HepG2 (cell line): ENCODE results near the gene TMEM106B. TPM values are rescaled to one million over a fixed set of nuclear protein-coding genes. Genes with fewer than 3 reads are reported as not detected.

ENCODE experiments used
- ARID5B ChIP-seq: IDR thresholded peaks from 2 replicates; pipeline ENCODE4 v1.4.0; 2020; ENCODE audit warnings: mild to moderate bottlenecking, missing genetic modification reagents
- ATF4 ChIP-seq, 2 experiments: fragments of 450-650 bp in 1 of 2; sonication (generic) in 1 of 2; formaldehyde crosslinking; IDR thresholded peaks; 2 replicates each; pipeline versions ENCODE4 v1.5.0 to v1.8.0; 2020 to 2022; ENCODE audit warnings: mild to moderate bottlenecking in 1 of 2, missing genetic modification reagents in 1 of 2
- BORCS8-MEF2B ChIP-seq: sonication (generic); formaldehyde crosslinking; IDR thresholded peaks from 2 replicates; pipeline ENCODE4 v1.8.0; 2022; ENCODE audit warnings: mild to moderate bottlenecking, missing genetic modification reagents
- GATAD2A ChIP-seq: IDR thresholded peaks from 2 replicates; pipeline ENCODE4 v1.6.1; 2016
- GRHL1 ChIP-seq: sonication (generic); formaldehyde crosslinking; conservative IDR thresholded peaks from 2 replicates; pipeline ENCODE4 v1.8.0; 2022; ENCODE audit warnings: missing genetic modification reagents
- HMG20A ChIP-seq: IDR thresholded peaks from 2 replicates; pipeline ENCODE4 v1.6.1; 2016; ENCODE audit warnings: borderline replicate concordance
- MAZ ChIP-seq, 2 experiments: sonication (generic) in 1 of 2; formaldehyde crosslinking in 1 of 2; IDR thresholded peaks; 2 replicates each; pipeline versions ENCODE4 v1.5.0 to v1.6.1; 2012 to 2020; ENCODE audit warnings: low read depth in 2 of 2, mild to moderate bottlenecking in 2 of 2, borderline replicate concordance in 1 of 2, improper control_type of control experiment in 1 of 2, low read length in 1 of 2, missing genetic modification reagents in 1 of 2, moderate library complexity in 1 of 2
- PAF1 ChIP-seq: IDR thresholded peaks from 2 replicates; pipeline ENCODE4 v1.6.1; 2016; ENCODE audit warnings: missing genetic modification reagents, missing compliant biosample characterization
- SKI ChIP-seq: fragments of 450-650 bp; IDR thresholded peaks from one replicate; pipeline ENCODE4 v1.6.1; 2018; ENCODE audit warnings: mild to moderate bottlenecking; ENCODE audit not compliant: partially characterized antibody
- SMYD3 ChIP-seq: sonication (generic); formaldehyde crosslinking; IDR thresholded peaks from 2 replicates; pipeline ENCODE4 v1.8.1; 2023; ENCODE audit warnings: mild to moderate bottlenecking, missing genetic modification reagents
- TEAD3 ChIP-seq: optimal IDR thresholded peaks from 2 replicates; pipeline ENCODE3; 2016; ENCODE audit warnings: borderline replicate concordance
- ZBTB14 ChIP-seq: sonication (generic); formaldehyde crosslinking; IDR thresholded peaks from 2 replicates; pipeline ENCODE4 v1.4.0; 2020; ENCODE audit warnings: missing genetic modification reagents
- ZBTB34 ChIP-seq: sonication (generic); formaldehyde crosslinking; IDR thresholded peaks from 2 replicates; pipeline ENCODE4 v1.8.0; 2022; ENCODE audit warnings: mild to moderate bottlenecking, missing genetic modification reagents
- ZBTB7A ChIP-seq: sonication (generic); formaldehyde crosslinking; IDR thresholded peaks from 2 replicates; pipeline ENCODE4 v1.8.0; 2022; ENCODE audit warnings: mild to moderate bottlenecking, missing genetic modification reagents
- ZFY ChIP-seq: sonication (generic); formaldehyde crosslinking; IDR thresholded peaks from 2 replicates; pipeline ENCODE4 v1.4.0; 2020; ENCODE audit warnings: missing genetic modification reagents
- ZNF136 ChIP-seq: sonication (generic); formaldehyde crosslinking; IDR thresholded peaks from 2 replicates; pipeline ENCODE4 v1.8.1; 2022; ENCODE audit warnings: low read depth, mild to moderate bottlenecking, moderate library complexity, missing genetic modification reagents
- ZNF292 ChIP-seq: sonication (generic); formaldehyde crosslinking; IDR thresholded peaks from 2 replicates; pipeline ENCODE4 v1.8.1; 2022; ENCODE audit warnings: mild to moderate bottlenecking, low read depth, missing genetic modification reagents, borderline replicate concordance
- polyA plus RNA-seq, 8 experiments: library from polyadenylated mRNA; depleted of rRNA in 3 of 8; stranded (reverse) in 7 of 8; unstranded in 1 of 8; fragments of >200 nt; fragmentation: Illumina TruSeq in 4 of 8; extraction: Trizol in 4 of 8; gene quantifications; 2 replicates each; pipeline versions ENCODE4 v1.2.1 to v1.2.3, GENCODE V29; 2011 to 2016; ENCODE audit warnings: low read depth in 4 of 8, missing spikeins in 1 of 8, mixed read lengths in 1 of 8; ENCODE audit not compliant: insufficient read depth in 1 of 8
- total RNA-seq, 5 experiments: library from RNA; depleted of rRNA; stranded (reverse); fragments of >200 nt; fragmentation: Illumina TruSeq; extraction: Trizol; gene quantifications; 2 replicates each; pipeline ENCODE4 v1.2.3, GENCODE V29; 2016; ENCODE audit warnings: low read depth in 1 of 5

TMEM106B gene
- total and polyA plus RNA-seq, 2 of the 13 experiments (the other 11 are each of a cell fraction or from before 2014, with no cell fraction given) = 16.8 to 25.1 TPM

GRCh38 chr7:12269100-12269895 is 58.2 kb downstream of the TMEM106B start (continued):
- TF ChIP-seq ATF4 (CRISPR knock-in tag; IDR thresholded peaks at IDR 0.05) = peak in 1 of 2 experiments; percentile 50; a peak in 1 of 4 replicates
- TF ChIP-seq MAZ (IDR thresholded peaks at IDR 0.05; ENCODE audit: borderline replicate concordance, low read depth, low read length) = no peak
- 0 out of 2 replicates have a peak, but pooled peaks have one; percentile 29 for TF ChIP-seq MAZ (CRISPR knock-in tag; IDR thresholded peaks at IDR 0.05; ENCODE audit: low read depth)
- TF ChIP-seq TEAD3 (CRISPR knock-in tag) = peak; percentile 59
- peak; percentile 33; the same call in 1 of the 2 replicates for TF ChIP-seq ARID5B
- TF ChIP-seq SMYD3 (CRISPR knock-in tag) = no peak
- TF ChIP-seq ZBTB34 (CRISPR knock-in tag) = peak; percentile 51; the same call in 1 of the 2 replicates
- TF ChIP-seq SKI = peak; percentile 35
- peak; percentile 76; the same call in 1 of the 2 replicates for TF ChIP-seq ZNF292 (CRISPR knock-in tag)
- TF ChIP-seq ZFY (CRISPR knock-in tag) = peak; percentile 37; the same call in 1 of the 2 replicates
- TF ChIP-seq ZNF136 = no peak
- TF ChIP-seq GATAD2A (CRISPR knock-in tag) = peak; percentile 48; the same call in 1 of the 2 replicates
- TF ChIP-seq ZBTB14 (CRISPR knock-in tag) = no peak
- 0 out of 2 replicates have a peak, but pooled peaks have one; percentile 27 for TF ChIP-seq HMG20A (CRISPR knock-in tag)
- TF ChIP-seq ZBTB7A (CRISPR knock-in tag) = no peak
- no peak for TF ChIP-seq GRHL1
- TF ChIP-seq PAF1 (CRISPR knock-in tag) = no peak
- 0 out of 2 replicates have a peak, but pooled peaks have one; percentile 29 for TF ChIP-seq BORCS8-MEF2B (CRISPR knock-in tag)
